ENCODE data around the gene AGBL4. TPM values are rescaled to one million over a fixed set of nuclear protein-coding genes. Genes with fewer than 3 reads are reported as not detected.

Gene AGBL4
- polyA plus RNA-seq, 1 donor (not counting 4 experiments of a cell fraction or from before 2014, with no cell fraction given), result not detected

GRCh38 chr1:48947761-48948537 is 1075.8 kb downstream of the AGBL4 start:
- no peaks in the 10 kb centered on the region for H4K20me1 ChIP-seq (ENCODE audit: control insufficient read depth, extremely low read depth, insufficient read depth, low read length)
- no peak overlapping the region for H3K4me3 ChIP-seq (ENCODE audit: control insufficient read depth in 2 of 3, extremely low read depth in 1 of 3, insufficient read depth in 2 of 3, low read depth in 1 of 3, low read length in 3 of 3)
- no peaks in the 10 kb centered on the region for H3K9me1 ChIP-seq (ENCODE audit: control insufficient read depth, extremely low read depth, insufficient read depth, low read length)
- no peaks in the 10 kb centered on the region for H3K79me2 ChIP-seq (ENCODE audit: control insufficient read depth, insufficient read depth, low read length)
- H3K27me3 ChIP-seq (ENCODE audit: control insufficient read depth, extremely low read depth, insufficient read depth, low read length), result no peaks in the 10 kb centered on the region
- H3K9ac ChIP-seq (ENCODE audit: control insufficient read depth, extremely low read depth, insufficient read depth, low read length), result no peak overlapping the region
- no peak overlapping the region for H2AFZ ChIP-seq (ENCODE audit: control insufficient read depth, low read length)
- H3K9me3 ChIP-seq (ENCODE audit: control insufficient read depth, low read depth, low read length), result no peaks in the 10 kb centered on the region
- H3K4me2 ChIP-seq (ENCODE audit: control insufficient read depth, extremely low read depth, insufficient read depth, low read depth, low read length), result no peak overlapping the region
- TF ChIP-seq CTCF (optimal IDR thresholded peaks at IDR 0.05 in 1 of 3, IDR thresholded peaks at IDR 0.05 in 1 of 3, conservative IDR thresholded peaks at IDR 0.05 in 1 of 3; ENCODE audit: extremely low read depth in 1 of 3, insufficient read depth in 2 of 3, low read length in 3 of 3), result no peak
- no peak for TF ChIP-seq EZH2 (IDR thresholded peaks at IDR 0.05; ENCODE audit: low read length)
- dilution Hi-C loops (cut with MboI; ENCODE audit: extremely low pct_ligation_motif_present, low sequenced_read_pairs), result no loop called here
- FAIRE-seq (no peak), DNase-seq (ENCODE audit: low read depth, low spot score) (no peak)
- no peak overlapping the region for H3K27ac ChIP-seq (ENCODE audit: control insufficient read depth, insufficient read depth, low read length)
- H3K36me3 ChIP-seq (ENCODE audit: control insufficient read depth in 2 of 2, extremely low read depth in 1 of 2, insufficient read depth in 2 of 2, low read length in 2 of 2), result no peaks in the 10 kb centered on the region
- no peaks in the 10 kb centered on the region for H3K4me1 ChIP-seq (ENCODE audit: control insufficient read depth, extremely low read depth, insufficient read depth, low read length)

- DNase-seq (ENCODE audit: low read depth, low spot score), result no peak
- no peak overlapping the region for H3K4me3 ChIP-seq (ENCODE audit: control insufficient read depth in 2 of 3, extremely low read depth in 1 of 3, insufficient read depth in 2 of 3, low read depth in 1 of 3, low read length in 3 of 3)
- TF ChIP-seq CTCF (optimal IDR thresholded peaks at IDR 0.05 in 1 of 3, IDR thresholded peaks at IDR 0.05 in 1 of 3, conservative IDR thresholded peaks at IDR 0.05 in 1 of 3; ENCODE audit: extremely low read depth in 1 of 3, insufficient read depth in 2 of 3, low read length in 3 of 3) (no peak), EZH2 (IDR thresholded peaks at IDR 0.05; ENCODE audit: low read length) (no peak)
- no peaks in the 10 kb centered on the region for H3K4me1 ChIP-seq (ENCODE audit: control insufficient read depth, extremely low read depth, insufficient read depth, low read length)
- dilution Hi-C loops (cut with MboI; ENCODE audit: extremely low pct_ligation_motif_present, low sequenced_read_pairs), result no loop called here
- H3K4me2 ChIP-seq (ENCODE audit: control insufficient read depth, extremely low read depth, insufficient read depth, low read depth, low read length), result no peak overlapping the region
- no peak overlapping the region for H3K27ac ChIP-seq (ENCODE audit: control insufficient read depth, insufficient read depth, low read length)
- H3K79me2 ChIP-seq (ENCODE audit: control insufficient read depth, insufficient read depth, low read length), result no peaks in the 10 kb centered on the region
- H4K20me1 ChIP-seq (ENCODE audit: control insufficient read depth, extremely low read depth, insufficient read depth, low read length), result no peaks in the 10 kb centered on the region
- no peaks in the 10 kb centered on the region for H3K36me3 ChIP-seq (ENCODE audit: control insufficient read depth in 2 of 2, extremely low read depth in 1 of 2, insufficient read depth in 2 of 2, low read length in 2 of 2)
- no peak for FAIRE-seq
- H3K9me3 ChIP-seq (ENCODE audit: control insufficient read depth, low read depth, low read length), result no peaks in the 10 kb centered on the region
- no peaks in the 10 kb centered on the region for H3K9me1 ChIP-seq (ENCODE audit: control insufficient read depth, extremely low read depth, insufficient read depth, low read length)
- no peak overlapping the region for H3K9ac ChIP-seq (ENCODE audit: control insufficient read depth, extremely low read depth, insufficient read depth, low read length)
- H3K27me3 ChIP-seq (ENCODE audit: control insufficient read depth, extremely low read depth, insufficient read depth, low read length), result no peaks in the 10 kb centered on the region
- H2AFZ ChIP-seq (ENCODE audit: control insufficient read depth, low read length), result no peak overlapping the region
Measured at GRCh38 chr1:48946070-48946469, 1077.7 kb downstream of the AGBL4 start.

All from keratinocyte (primary cell).